Choroid plexus epithelial cell (primary cell): Measurements from ENCODE around the gene DLGAP3.
"Not testable (repeated sequence)": the region's sequence is repeated elsewhere in the genome, so short reads cannot be mapped to it uniquely, and the experiment has no call there.

Experiments used
- DNase-seq: peaks from one replicate; pipeline ENCODE4 v3.0.0-alpha.2; 2010; ENCODE audit warnings: low read depth
- H3K4me3 ChIP-seq: 2 replicates; pipeline ENCODE4 v1.5.1; 2011; ENCODE audit warnings: low read depth, mild to moderate bottlenecking, control low read depth, low read length, moderate library complexity
- CTCF ChIP-seq: conservative IDR thresholded peaks from 2 replicates; pipeline ENCODE4 v1.5.1; 2011; ENCODE audit warnings: low read depth, mild to moderate bottlenecking, control low read depth, inconsistent platforms, low read length, moderate library complexity

DLGAP3 gene

DNA sequence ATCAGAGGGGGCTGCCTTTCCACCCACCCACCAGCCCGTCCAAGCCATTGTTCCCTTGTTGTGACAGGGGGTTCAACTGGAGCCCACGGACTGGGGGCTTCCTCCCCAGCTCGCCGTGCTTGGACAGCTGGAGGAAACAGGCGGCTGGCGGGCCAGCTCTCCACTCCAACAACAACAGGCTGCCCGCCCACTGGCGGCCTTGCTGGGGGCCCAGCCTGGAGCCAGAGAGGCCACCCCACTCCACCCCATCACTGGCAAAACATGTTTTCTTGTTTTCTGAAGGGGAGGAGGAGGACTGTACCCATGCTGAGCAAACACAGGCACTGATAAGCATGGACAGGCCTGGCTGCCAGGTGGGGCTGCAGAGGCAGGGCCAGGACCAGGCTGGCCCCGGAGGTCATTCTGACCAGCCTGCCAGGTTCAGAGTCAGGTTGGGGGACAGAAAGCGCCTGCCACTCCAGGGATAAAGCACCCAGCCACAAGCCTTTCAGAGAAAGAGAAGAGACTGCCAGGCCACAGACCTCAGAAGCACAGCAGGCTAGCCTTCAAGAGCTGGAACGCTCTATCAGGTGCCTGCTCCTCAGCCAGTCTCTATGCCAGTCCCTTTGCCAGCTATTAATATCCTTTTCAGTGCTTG lies 103.9 kb downstream of the DLGAP3 start:
- no peak overlapping the region for H3K4me3 ChIP-seq
- TF ChIP-seq CTCF, result no peak
- no peak for DNase-seq

DNA sequence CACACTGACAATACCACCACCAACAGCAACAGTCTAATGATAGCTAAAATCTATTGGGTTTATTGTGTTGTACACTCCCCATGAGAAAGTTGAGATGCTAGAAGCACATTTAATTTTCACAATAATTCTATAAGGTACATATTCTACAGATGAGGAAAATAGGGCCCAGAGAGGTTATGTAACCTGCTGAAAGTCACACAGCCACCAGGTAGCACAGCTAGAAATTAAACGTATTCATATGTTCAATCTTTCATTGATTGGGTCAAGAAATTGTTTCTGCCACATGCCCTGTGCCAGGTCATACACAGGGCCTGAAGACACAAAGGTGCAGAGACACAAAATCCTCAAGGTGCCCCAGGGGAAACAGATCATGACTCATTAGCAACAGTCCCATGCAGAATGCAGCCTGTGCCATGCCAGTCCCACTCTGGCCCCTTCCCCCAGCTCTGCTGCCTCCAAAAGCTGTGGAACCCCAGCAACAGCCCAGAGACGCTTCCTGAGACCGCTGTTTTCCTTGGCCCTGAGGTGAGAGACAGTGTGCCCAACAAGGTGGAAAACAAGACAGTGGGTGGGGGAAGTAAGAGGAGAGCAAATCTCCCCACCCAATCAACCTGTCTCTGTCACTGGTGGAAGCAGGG lies 104.5 kb downstream of the DLGAP3 start:
- DNase-seq, result no peak
- no peak overlapping the region for H3K4me3 ChIP-seq
- TF ChIP-seq CTCF, result no peak

DNA sequence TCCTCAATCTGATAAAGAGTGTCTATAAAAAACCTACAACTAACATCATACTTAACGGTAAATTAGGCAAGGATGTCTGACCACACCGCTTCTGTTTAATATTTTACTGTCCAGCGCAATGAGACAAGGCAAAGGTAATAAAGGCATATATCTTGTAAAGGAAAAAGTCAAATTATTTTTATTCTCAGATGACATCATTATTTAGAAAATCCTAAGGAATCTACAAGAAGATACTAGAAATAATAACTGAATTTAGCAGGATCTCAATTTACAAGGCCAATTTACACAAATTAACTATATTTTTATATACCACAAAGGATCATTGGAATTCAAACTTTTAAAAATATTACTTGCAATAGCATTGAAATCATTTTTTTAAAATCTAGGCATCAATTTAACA lies 107.2 kb downstream of the DLGAP3 start:
- no peak for DNase-seq

GRCh38 chr1:34818862-34819261 lies 110.6 kb downstream of the DLGAP3 start:
- not testable (repeated sequence) for DNase-seq, H3K4me3 ChIP-seq

More for the DNA sequence above, 107.2 kb downstream of the DLGAP3 start:
- no peak for TF ChIP-seq CTCF
- no peak overlapping the region for H3K4me3 ChIP-seq

DNA sequence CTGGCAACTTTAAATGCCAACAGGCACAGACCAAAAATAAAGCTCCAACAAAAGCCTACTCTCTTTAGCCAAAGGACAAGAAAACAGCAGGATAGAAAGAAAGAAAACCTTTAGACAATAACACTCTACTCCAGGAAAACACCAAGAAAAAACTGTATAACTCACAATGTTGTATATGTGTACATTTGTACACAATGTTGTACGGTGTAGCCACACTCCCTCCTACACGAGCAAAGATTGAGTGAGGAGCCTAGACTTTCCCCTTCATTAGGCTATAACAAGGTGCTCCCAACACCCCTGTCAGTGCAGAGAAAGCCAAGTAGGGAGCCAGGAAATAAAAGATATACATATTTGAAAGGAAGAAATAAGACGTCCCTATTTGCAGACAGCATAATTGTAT lies 112.7 kb downstream of the DLGAP3 start:
- DNase-seq, result no peak
- no peak overlapping the region for H3K4me3 ChIP-seq
- TF ChIP-seq CTCF, result no peak

DNA sequence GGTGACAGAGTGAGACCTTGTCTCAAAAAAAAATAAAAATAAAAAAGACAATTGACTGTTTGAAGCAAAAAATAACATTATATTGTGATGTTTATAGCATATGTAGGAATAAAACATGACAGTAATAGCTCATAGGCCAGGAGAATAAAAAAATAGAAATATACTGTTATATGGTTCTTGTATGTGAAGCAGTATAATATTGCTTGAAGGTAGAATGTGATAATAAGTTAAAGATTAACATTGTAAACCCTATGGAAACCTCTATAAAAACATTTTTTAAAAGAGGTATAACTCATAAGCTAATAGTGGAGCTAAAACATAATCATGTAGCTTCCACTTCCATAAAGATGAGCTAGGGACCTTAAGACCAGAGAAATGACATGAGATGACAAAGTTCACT lies 113.1 kb downstream of the DLGAP3 start:
- DNase-seq, result no peak
- no peak for TF ChIP-seq CTCF
- H3K4me3 ChIP-seq, result no peak overlapping the region
